Rectal smooth muscle tissue (tissue), 1 donor: Measurements from ENCODE around the gene APOBEC3H.
A peak's percentile ranks its signal among the peaks of the same experiment; 100 is the strongest.
"Not testable (repeated sequence)": the region's sequence is repeated elsewhere in the genome, so short reads cannot be mapped to it uniquely, and the experiment has no call there.

Source experiments
- H3K27ac ChIP-seq: one replicate; pipeline ENCODE4 v1.7.0; 2013; ENCODE audit warnings: low read depth, low read length, inconsistent platforms
- H3K27me3 ChIP-seq: one replicate; pipeline ENCODE4 v1.7.0; 2013; ENCODE audit warnings: low read length; ENCODE audit not compliant: control insufficient read depth, insufficient read depth
- H3K36me3 ChIP-seq: one replicate; pipeline ENCODE4 v1.7.0; 2013; ENCODE audit warnings: low read length; ENCODE audit not compliant: control insufficient read depth, insufficient read depth
- H3K4me1 ChIP-seq: one replicate; pipeline ENCODE4 v1.7.0; 2013; ENCODE audit warnings: low read length; ENCODE audit not compliant: control insufficient read depth, insufficient read depth
- H3K4me3 ChIP-seq: one replicate; pipeline ENCODE4 v1.7.0; 2013; ENCODE audit warnings: low read length
- H3K9ac ChIP-seq: one replicate; pipeline ENCODE4 v1.7.0; 2013; ENCODE audit warnings: low read length

APOBEC3H gene

GRCh38 chr22:39076155-39077025, 20.7 kb upstream of the APOBEC3H start:
- H3K4me3 ChIP-seq = peak overlapping the region; percentile 48
- H3K27ac ChIP-seq, H3K27me3 ChIP-seq, H3K36me3 ChIP-seq, H3K9ac ChIP-seq, H3K4me1 ChIP-seq: not testable (repeated sequence)

GRCh38 chr22:39077026-39077840, 19.8 kb upstream of the APOBEC3H start, which contains the start of gene APOBEC3G:
TSS of gene APOBEC3G (plus strand) at chr22:39077275. CDS start at chr22:39077362, 87 bp downstream.
- Histone ChIP-seq H3K27ac (peak within 1 kb of the TSS; percentile 38), H3K4me3 (peak within 1 kb of the TSS; percentile 54)
- not testable (repeated sequence) for H3K4me1 ChIP-seq, H3K27me3 ChIP-seq, H3K36me3 ChIP-seq, H3K9ac ChIP-seq

- not testable (repeated sequence) for H3K36me3 ChIP-seq, H3K27ac ChIP-seq, H3K4me3 ChIP-seq, H3K27me3 ChIP-seq, H3K9ac ChIP-seq, H3K4me1 ChIP-seq
These were observed 19.1 kb upstream of the APOBEC3H start for GRCh38 chr22:39077912-39078311.

- no peaks in the 10 kb centered on the region for H3K27me3 ChIP-seq
- H3K36me3 ChIP-seq = no peaks in the 10 kb centered on the region
- H3K4me3 ChIP-seq = no peak overlapping the region
- H3K9ac ChIP-seq = no peak overlapping the region
- no peak overlapping the region for H3K27ac ChIP-seq
- H3K4me1 ChIP-seq = no peaks in the 10 kb centered on the region
These were observed 18.7 kb upstream of the APOBEC3H start for GRCh38 chr22:39078329-39078728.

- H3K4me3 ChIP-seq, H3K4me1 ChIP-seq, H3K36me3 ChIP-seq, H3K9ac ChIP-seq, H3K27ac ChIP-seq, H3K27me3 ChIP-seq: not testable (repeated sequence)
These were observed 17.9 kb upstream of the APOBEC3H start for GRCh38 chr22:39079054-39079637.

- no peaks in the 10 kb centered on the region for H3K27me3 ChIP-seq
- no peak overlapping the region for H3K27ac ChIP-seq
- no peaks in the 10 kb centered on the region for H3K4me1 ChIP-seq
- H3K36me3 ChIP-seq = no peaks in the 10 kb centered on the region
- H3K4me3 ChIP-seq = no peak overlapping the region
- H3K9ac ChIP-seq = no peak overlapping the region
These were observed 16.8 kb upstream of the APOBEC3H start for GRCh38 chr22:39080052-39080762.

GRCh38 chr22:39081016-39081415, 16.0 kb upstream of the APOBEC3H start:
- H3K9ac ChIP-seq = no peak overlapping the region
- H3K36me3 ChIP-seq = no peaks in the 10 kb centered on the region
- H3K27ac ChIP-seq = no peak overlapping the region
- no peak overlapping the region for H3K4me3 ChIP-seq
- no peaks in the 10 kb centered on the region for H3K27me3 ChIP-seq
- no peaks in the 10 kb centered on the region for H3K4me1 ChIP-seq

GRCh38 chr22:39081598-39081997, 15.4 kb upstream of the APOBEC3H start:
- Histone ChIP-seq H3K4me1 (no peaks in the 10 kb centered on the region), H3K4me3 (no peak overlapping the region), H3K36me3 (no peaks in the 10 kb centered on the region), H3K27ac (no peak overlapping the region), H3K27me3 (no peaks in the 10 kb centered on the region), H3K9ac (no peak overlapping the region)

- no peaks in the 10 kb centered on the region for H3K27me3 ChIP-seq
- no peak overlapping the region for H3K4me3 ChIP-seq
- H3K36me3 ChIP-seq = no peaks in the 10 kb centered on the region
- H3K27ac ChIP-seq = no peak overlapping the region
- no peaks in the 10 kb centered on the region for H3K4me1 ChIP-seq
- no peak overlapping the region for H3K9ac ChIP-seq
These were observed 13.6 kb upstream of the APOBEC3H start for GRCh38 chr22:39083212-39084165.

- H3K36me3 ChIP-seq = no peaks in the 10 kb centered on the region
- no peak overlapping the region for H3K4me3 ChIP-seq
- no peak overlapping the region for H3K27ac ChIP-seq
- H3K4me1 ChIP-seq = no peaks in the 10 kb centered on the region
- H3K9ac ChIP-seq = no peak overlapping the region
- H3K27me3 ChIP-seq = no peaks in the 10 kb centered on the region
These were observed 12.4 kb upstream of the APOBEC3H start for GRCh38 chr22:39084666-39085065.

GRCh38 chr22:39087098-39087497, 9.9 kb upstream of the APOBEC3H start:
- no peak overlapping the region for H3K27ac ChIP-seq
- H3K4me3 ChIP-seq = no peak overlapping the region
- no peak overlapping the region for H3K9ac ChIP-seq
- no peaks in the 10 kb centered on the region for H3K36me3 ChIP-seq
- H3K4me1 ChIP-seq = no peaks in the 10 kb centered on the region
- no peaks in the 10 kb centered on the region for H3K27me3 ChIP-seq
